GM06990 (cell line): Measurements from ENCODE around the gene TMEM165.
"Not testable (repeated sequence)": the region's sequence is repeated elsewhere in the genome, so short reads cannot be mapped to it uniquely, and the experiment has no call there.

Source experiments
- DNase-seq: peaks from one replicate; pipeline ENCODE4 v3.0.0-alpha.2; 2011; ENCODE audit not compliant: insufficient read length; ENCODE audit errors: extremely low read depth
- H3K27me3 ChIP-seq: replicated peaks from 2 replicates; pipeline ENCODE4 v1.6.0; 2011; ENCODE audit warnings: low read length; ENCODE audit not compliant: control insufficient read depth, insufficient read depth
- H3K36me3 ChIP-seq: 2 replicates; pipeline ENCODE4 v1.5.1; 2011; ENCODE audit warnings: low read length; ENCODE audit not compliant: control insufficient read depth, insufficient read depth
- H3K4me3 ChIP-seq: replicated peaks from 2 replicates; pipeline ENCODE4 v1.5.1; 2011; ENCODE audit warnings: low read depth, mild to moderate bottlenecking, control low read depth, low read length
- CTCF ChIP-seq: IDR thresholded peaks from 2 replicates; pipeline ENCODE4 v1.5.1; 2011; ENCODE audit warnings: low read length, control low read depth, mild to moderate bottlenecking, inconsistent platforms; ENCODE audit not compliant: insufficient read depth, poor library complexity, severe bottlenecking

Gene TMEM165

GRCh38 chr4:55395529-55396307 is at the start of gene TMEM165:
Gene TMEM165, plus strand, starts transcription at chr4:55395957. Its CDS starts 233 bp downstream, at chr4:55396190.
- DNase-seq = peak; percentile 94
- TF ChIP-seq CTCF = no peak
- Histone ChIP-seq H3K27me3 (no peaks in the 10 kb centered on the region), H3K4me3 (peak within 1 kb of the TSS; percentile 82), H3K36me3 (no peaks in the 10 kb centered on the region)

GRCh38 chr4:55345980-55346850 is 49.5 kb upstream of the TMEM165 start, which contains the start of gene SRD5A3:
Gene SRD5A3, plus strand, starts transcription at chr4:55346242. Its CDS starts 95 bp downstream, at chr4:55346337.
- TF ChIP-seq CTCF = peak; percentile 64
- peak within 1 kb of the TSS; percentile 77 for H3K4me3 ChIP-seq
- no peaks in the 10 kb centered on the region for H3K36me3 ChIP-seq
- DNase-seq = peak; percentile 90
- no peaks in the 10 kb centered on the region for H3K27me3 ChIP-seq

GRCh38 chr4:55346851-55347255 is 48.9 kb upstream of the TMEM165 start:
- no peak for TF ChIP-seq CTCF
- Histone ChIP-seq H3K27me3 (no peaks in the 10 kb centered on the region), H3K4me3 (peak overlapping the region; percentile 77), H3K36me3 (no peaks in the 10 kb centered on the region)
- no peak for DNase-seq

- Histone ChIP-seq H3K4me3 (no peak overlapping the region), H3K36me3 (no peaks in the 10 kb centered on the region), H3K27me3 (no peaks in the 10 kb centered on the region)
- TF ChIP-seq CTCF = no peak
- DNase-seq = no peak
Observed at GRCh38 chr4:55347610-55348228, 48.0 kb upstream of the TMEM165 start.

GRCh38 chr4:55348466-55348865 is 47.3 kb upstream of the TMEM165 start:
- no peak for DNase-seq
- no peak for TF ChIP-seq CTCF
- Histone ChIP-seq H3K4me3 (no peak overlapping the region), H3K27me3 (no peaks in the 10 kb centered on the region), H3K36me3 (no peaks in the 10 kb centered on the region)

GRCh38 chr4:55350870-55351269 is 44.9 kb upstream of the TMEM165 start:
- not testable (repeated sequence) for H3K4me3 ChIP-seq, DNase-seq, H3K36me3 ChIP-seq, H3K27me3 ChIP-seq
